Activated CD4-positive, CD25-positive, alpha-beta regulatory T cell treated with anti-CD3 and anti-CD28 coated beads, Interleukin-2, amount 50 U/mL, for 16 hours (primary cell): ENCODE results near the gene JAK3.

Experiments
- DNase-seq: peaks from one replicate; pipeline ENCODE4 v3.0.0-alpha.2; 2020; ENCODE audit warnings: low read depth, low spot score

Gene JAK3

GRCh38 chr19:17865364-17866311, 17.9 kb upstream of the JAK3 start:
- no peak for DNase-seq

GRCh38 chr19:17863520-17864182, 15.9 kb upstream of the JAK3 start:
- DNase-seq = no peak

GRCh38 chr19:17862711-17863519, 15.1 kb upstream of the JAK3 start:
- no peak for DNase-seq

- no peak for DNase-seq
Observed at GRCh38 chr19:17861542-17862402, 14.0 kb upstream of the JAK3 start.

- DNase-seq = no peak
Observed at GRCh38 chr19:17860993-17861360, 13.2 kb upstream of the JAK3 start.

GRCh38 chr19:17860331-17860992, 12.7 kb upstream of the JAK3 start:
- DNase-seq = no peak

- DNase-seq = peak; percentile 100
Observed at GRCh38 chr19:17859533-17860330, 11.9 kb upstream of the JAK3 start, which contains the start of gene RPL18A. Gene RPL18A (plus strand): TSS chr19:17859910. CDS start chr19:17859957, 47 bp downstream.

- DNase-seq = peak; percentile 84
Observed at GRCh38 chr19:17855280-17856152, 7.7 kb upstream of the JAK3 start.

- no peak for DNase-seq
Observed at GRCh38 chr19:17854061-17854460, 6.3 kb upstream of the JAK3 start.

GRCh38 chr19:17848595-17849292, 962 bp upstream of the JAK3 start:
- DNase-seq = no peak

- DNase-seq = no peak
Observed at GRCh38 chr19:17846146-17846545, 1.6 kb downstream of the JAK3 start.

GRCh38 chr19:17843908-17844490, 3.8 kb downstream of the JAK3 start:
- DNase-seq = no peak

GRCh38 chr19:17843292-17843827, 4.4 kb downstream of the JAK3 start:
- no peak for DNase-seq

- no peak for DNase-seq
Observed at GRCh38 chr19:17842663-17843291, 5.0 kb downstream of the JAK3 start.

GRCh38 chr19:17841810-17842662, 5.7 kb downstream of the JAK3 start:
- no peak for DNase-seq

GRCh38 chr19:17841371-17841809, 6.4 kb downstream of the JAK3 start:
- DNase-seq = no peak
